GM12878 (cell line): ENCODE measurements around the gene ZNRF3. TPM values are rescaled to one million over a fixed set of nuclear protein-coding genes. Genes with fewer than 3 reads are reported as not detected.

Experiments used
- ATAC-seq: fragments of 200-7000 bp; cut with Tn5 transposase; 3 replicates; pipeline ENCODE4 v1.9.1; 2020; ENCODE audit warnings: mild to moderate bottlenecking, moderate library complexity
- BruUV-seq: library from RNA; stranded (reverse); fragments of 400-500 nt; replicated peaks from 2 replicates; lab custom pipeline; 2021; lab: Mats Ljungman, UMichigan
- CTCF ChIA-PET: fragments of 300-600 bp; sonication (Branson Sonifier 250); formaldehyde crosslinking; extraction: SDS; loops from one replicate; lab custom pipeline; 2021; ENCODE audit warnings: inconsistent platforms; lab: Yijun Ruan, JAX
- POLR2A ChIA-PET: fragments of 350-600 bp; formaldehyde crosslinking; extraction: SDS; loops from one replicate; lab custom pipeline; 2021; ENCODE audit warnings: inconsistent platforms; lab: Charles Lee
- RAD21 ChIA-PET: fragments of 300-600 bp; sonication (Branson Sonifier 250); formaldehyde crosslinking; loops from one replicate; lab custom pipeline; 2023; ENCODE audit warnings: antibody characterized with exemption; ENCODE audit not compliant: unreplicated experiment; lab: Charles Lee
- SMC1A ChIA-PET: fragments of 300-600 bp; sonication (Branson Sonifier 250); formaldehyde crosslinking; loops from one replicate; lab custom pipeline; 2023; ENCODE audit not compliant: unreplicated experiment, uncharacterized antibody; lab: Charles Lee
- DNase-seq: peaks from one replicate; pipeline ENCODE4 v3.0.0-alpha.2; 2011; ENCODE audit warnings: low read depth, low spot score
- FAIRE-seq: peaks from 3 replicates; lab custom pipeline; 2011; peaks lifted over from hg19 to GRCh38; lab: Jason Lieb, UNC
- H2AFZ ChIP-seq: 2 replicates; pipeline ENCODE4 v1.6.0; 2011; ENCODE audit warnings: low read depth, low read length, control low read depth; ENCODE audit not compliant: control insufficient read depth
- H3K27ac ChIP-seq: 2 replicates; pipeline ENCODE4 v1.5.1; 2011; ENCODE audit warnings: control low read depth; ENCODE audit not compliant: control insufficient read depth, insufficient read depth
- H3K27me3 ChIP-seq, 2 experiments: replicated peaks in 1 of 2; 2 replicates each; pipeline versions ENCODE4 v1.6.0 to v1.6.1; 2011; ENCODE audit warnings: low read length in 1 of 2; ENCODE audit not compliant: control insufficient read depth in 2 of 2, insufficient read depth in 2 of 2
- H3K36me3 ChIP-seq, 2 experiments: 2 replicates each; pipeline ENCODE4 v1.5.1; 2011; ENCODE audit warnings: low read length in 1 of 2; ENCODE audit not compliant: control insufficient read depth in 2 of 2, insufficient read depth in 2 of 2
- H3K4me1 ChIP-seq: 2 replicates; pipeline ENCODE4 v1.6.1; 2011; ENCODE audit warnings: mild to moderate bottlenecking, low read length, moderate library complexity, mixed read lengths; ENCODE audit not compliant: control insufficient read depth, insufficient read depth
- H3K4me2 ChIP-seq: 2 replicates; pipeline ENCODE4 v1.6.0; 2011; ENCODE audit warnings: control low read depth; ENCODE audit not compliant: control insufficient read depth, insufficient read depth
- H3K4me3 ChIP-seq: fragments of 200-600 bp; sonication (generic); 2 replicates; pipeline ENCODE4 v1.5.1; 2016
- H3K79me2 ChIP-seq: 2 replicates; pipeline ENCODE4 v1.6.0; 2011; ENCODE audit warnings: low read length; ENCODE audit not compliant: control insufficient read depth, insufficient read depth
- H3K9ac ChIP-seq: 2 replicates; pipeline ENCODE4 v1.8.0; 2011; ENCODE audit warnings: low read length, control low read depth, mixed read lengths; ENCODE audit not compliant: control insufficient read depth, insufficient read depth
- H3K9me3 ChIP-seq: replicated peaks from 3 replicates; pipeline ENCODE4 v1.5.1; 2011; ENCODE audit warnings: mild to moderate bottlenecking, low read length; ENCODE audit not compliant: control insufficient read depth, insufficient read depth
- H4K20me1 ChIP-seq: 2 replicates; pipeline ENCODE4 v1.6.0; 2011; ENCODE audit not compliant: control insufficient read depth, insufficient read depth
- BCLAF1 ChIP-seq: fragments of 450-650 bp; IDR thresholded peaks from 2 replicates; pipeline ENCODE4 v1.6.1; 2017; ENCODE audit warnings: antibody characterized with exemption, mild to moderate bottlenecking, moderate library complexity
- EGR1 ChIP-seq, 2 experiments: IDR thresholded peaks; 1 replicate in 1 of 2; 2 replicates in 1 of 2; pipeline ENCODE4 v1.6.1; 2011 to 2012; ENCODE audit warnings: low read depth in 2 of 2, low read length in 2 of 2, borderline replicate concordance in 1 of 2, mild to moderate bottlenecking in 1 of 2, moderate library complexity in 1 of 2
- MYB ChIP-seq: fragments of 150-350 bp; IDR thresholded peaks from 2 replicates; pipeline ENCODE4 v1.6.1; 2014; ENCODE audit warnings: mild to moderate bottlenecking, low read depth, low read length, borderline replicate concordance
- NBN ChIP-seq: fragments of 450-650 bp; IDR thresholded peaks from 2 replicates; pipeline ENCODE4 v1.6.1; 2016
- RB1 ChIP-seq: fragments of 450-650 bp; formaldehyde crosslinking; IDR thresholded peaks from 2 replicates; pipeline ENCODE4 v1.6.1; 2017; ENCODE audit warnings: mild to moderate bottlenecking, borderline replicate concordance
- RBBP5 ChIP-seq: fragments of 200-600 bp; sonication (generic); conservative IDR thresholded peaks from 2 replicates; pipeline ENCODE4 v1.6.1; 2016
- SP1 ChIP-seq: IDR thresholded peaks from one replicate; pipeline ENCODE4 v1.6.1; 2011; ENCODE audit warnings: low read depth, low read length
- WGBS: methylation state at CpG from one replicate; pipeline ENCODE4 v1.1.6; 2016; ENCODE audit warnings: low lambda C conversion rate; ENCODE audit not compliant: insufficient replicate concordance, insufficient coverage; ENCODE audit errors: missing lambda C conversion rate; 5-methylcytosine and 5-hydroxymethylcytosine counted together
- in situ Hi-C: fragments of 300-500 bp; cut with MboI; formaldehyde crosslinking; loops from 9 replicates; pipeline ENCODE4 v1.14.3; 2018; ENCODE audit warnings: mixed read lengths
- intact Hi-C: fragments of 100-400 bp; cut with micrococcal nuclease; formaldehyde crosslinking; loops from one replicate; pipeline ENCODE4 v1.14.2; 2022; ENCODE audit not compliant: unreplicated experiment
- polyA plus RNA-seq, 11 experiments: library from polyadenylated mRNA; depleted of rRNA in 4 of 11; unstranded in 6 of 11; stranded (reverse) in 5 of 11; fragments of >200 nt; fragmentation: Nextera tagmentation in 4 of 11; fragmentation: Illumina TruSeq in 1 of 11; extraction: Ambion mirVana in 4 of 11; extraction: Trizol in 1 of 11; gene quantifications; 1 replicate in 1 of 11; 2 replicates in 10 of 11; pipeline versions ENCODE4 v1.2.1 to v1.2.3, GENCODE V29; 2011 to 2016; ENCODE audit warnings: inconsistent platforms in 2 of 11, missing spikeins in 2 of 11, low read depth in 1 of 11
- total RNA-seq, 4 experiments: library from RNA; depleted of rRNA in 3 of 4; stranded (reverse); fragments of >200 nt in 3 of 4; fragmentation: Illumina TruSeq in 1 of 4; extraction: Trizol in 1 of 4; gene quantifications; 2 replicates each; pipeline versions ENCODE4 v1.2.1 to v1.2.3, GENCODE V29; 2013 to 2021

The ZNRF3 gene
- total and polyA plus RNA-seq, 10 of the 15 experiments (the other 5 are each of a cell fraction or from before 2014, with no cell fraction given), result 0.05 to 2.4 (median 0.46) TPM

- Histone ChIP-seq H4K20me1 (0 out of 2 replicates have a peak, but pooled peaks cover 4% of the 10 kb centered on the region), H3K4me1 (peaks cover 10% of the 10 kb centered on the region), H3K79me2 (no peaks in the 10 kb centered on the region), H3K4me2 (no peak overlapping the region), H3K27me3 (no peaks in the 10 kb centered on the region; a peak in 1 of 4 replicates), H3K9me3 (no peaks in the 10 kb centered on the region; the same call in 2 of the 3 replicates), H3K36me3 (no peaks in the 10 kb centered on the region), H3K9ac (no peak overlapping the region), H2AFZ (no peak overlapping the region), H3K4me3 (no peak overlapping the region), H3K27ac (no peak overlapping the region)
- WGBS, result 48% methylated on average over 11 of the region's 11 CpGs
- intact Hi-C loops, result no loop called here
- SMC1A ChIA-PET, result interaction anchor here (1.0 to 5.1 kb wide), 4 partner anchors 15 to 129 kb away, joined by 3 to 48 read pairs (median 6); partner anchors contain the start of gene ZNRF3
- POLR2A ChIA-PET, result interaction anchor here (1.5 kb wide), 1 partner anchor 24 kb away, joined by 3 read pairs; no protein-coding TSS in a partner anchor
- no peak for FAIRE-seq
- no peak for DNase-seq
- TF ChIP-seq SP1 (no peak), MYB (no peak), RB1 (no peak), EGR1 (IDR thresholded peaks at IDR 0.05; ENCODE audit: borderline replicate concordance in 1 of 2, low read depth in 2 of 2, low read length in 2 of 2) (no peak), BCLAF1 (no peak), RBBP5 (no peak), NBN (no peak)
- no peak for ATAC-seq
- no TSS peak for BruUV-seq
- CTCF ChIA-PET, result interaction anchor here (1.1 kb wide), 1 partner anchor 128 kb away, joined by 3 read pairs; no protein-coding TSS in a partner anchor
- RAD21 ChIA-PET, result interaction anchor here (9.2 kb wide), 1 partner anchor 17 kb away, joined by 84 read pairs; no protein-coding TSS in a partner anchor
- in situ Hi-C loops, result no loop called here
Observed at GRCh38 chr22:28903080-28903479, 19.7 kb downstream of the ZNRF3 start.
